DOHH2 (cell line): ENCODE measurements around the gene PHKA2.

ENCODE experiments used
- H3F3A ChIP-seq: fragments of 200-600 bp; sonication (generic), shearing (Covaris generic); 2 replicates; pipeline ENCODE4 v1.6.0; 2016; ENCODE audit warnings: antibody characterized with exemption, mild to moderate bottlenecking; ENCODE audit not compliant: control insufficient read depth, insufficient read depth
- H3K27ac ChIP-seq: fragments of 200-600 bp; sonication (generic); 2 replicates; pipeline ENCODE4 v1.5.1; 2014; ENCODE audit warnings: low read depth, mild to moderate bottlenecking, low read length, moderate library complexity
- H3K27me3 ChIP-seq: fragments of 200-600 bp; sonication (generic); 2 replicates; pipeline ENCODE4 v1.6.1; 2014; ENCODE audit warnings: mild to moderate bottlenecking, low read length, mixed read lengths; ENCODE audit not compliant: control insufficient read depth
- H3K36me3 ChIP-seq: fragments of 200-600 bp; sonication (generic); 2 replicates; pipeline ENCODE4 v1.6.1; 2014; ENCODE audit warnings: mild to moderate bottlenecking, low read length, moderate library complexity, mixed read lengths; ENCODE audit not compliant: control insufficient read depth
- H3K4me1 ChIP-seq: fragments of 200-600 bp; sonication (generic); 2 replicates; pipeline ENCODE4 v1.6.1; 2014; ENCODE audit warnings: mild to moderate bottlenecking, low read length, mixed read lengths; ENCODE audit not compliant: control insufficient read depth
- H3K4me2 ChIP-seq: fragments of 200-600 bp; sonication (generic); 2 replicates; pipeline ENCODE4 v1.6.0; 2014; ENCODE audit warnings: mild to moderate bottlenecking, low read length, moderate library complexity
- H3K4me3 ChIP-seq: fragments of 200-600 bp; sonication (generic); 2 replicates; pipeline ENCODE4 v1.5.1; 2014; ENCODE audit warnings: mild to moderate bottlenecking, low read length, mixed read lengths
- H3K79me2 ChIP-seq: fragments of 200-600 bp; sonication (generic); 2 replicates; pipeline ENCODE4 v1.6.1; 2014; ENCODE audit warnings: mild to moderate bottlenecking, low read length, mixed read lengths; ENCODE audit not compliant: control insufficient read depth
- H3K9me2 ChIP-seq: fragments of 200-600 bp; sonication (generic); replicated peaks from 2 replicates; pipeline ENCODE4 v1.6.1; 2014; ENCODE audit warnings: mild to moderate bottlenecking, low read length, mixed read lengths; ENCODE audit not compliant: control insufficient read depth
- H3K9me3 ChIP-seq: fragments of 200-600 bp; sonication (generic); 2 replicates; pipeline ENCODE4 v1.6.1; 2014; ENCODE audit warnings: antibody characterized with exemption, low read length, mixed read lengths; ENCODE audit not compliant: control insufficient read depth, insufficient read depth
- H4K20me1 ChIP-seq: fragments of 200-600 bp; sonication (generic); 2 replicates; pipeline ENCODE4 v1.6.0; 2014; ENCODE audit warnings: low read depth, mild to moderate bottlenecking, antibody characterized with exemption, low read length, moderate library complexity; ENCODE audit not compliant: control insufficient read depth, insufficient read depth
- EZH2phosphoT487 ChIP-seq: fragments of 200-600 bp; sonication (generic); IDR thresholded peaks from 2 replicates; pipeline ENCODE4 v1.6.1; 2017; ENCODE audit warnings: borderline replicate concordance, mild to moderate bottlenecking, antibody characterized with exemption, low read length, moderate library complexity, mixed read lengths
- TF ChIP-seq, protein P1 (sequence below): fragments of 200-600 bp; sonication (generic); IDR thresholded peaks from one replicate; pipeline ENCODE4 v1.5.1; 2014; ENCODE audit warnings: antibody characterized with exemption, mild to moderate bottlenecking, low read depth, low read length; ENCODE audit not compliant: poor library complexity, severe bottlenecking

PHKA2 gene

DNA sequence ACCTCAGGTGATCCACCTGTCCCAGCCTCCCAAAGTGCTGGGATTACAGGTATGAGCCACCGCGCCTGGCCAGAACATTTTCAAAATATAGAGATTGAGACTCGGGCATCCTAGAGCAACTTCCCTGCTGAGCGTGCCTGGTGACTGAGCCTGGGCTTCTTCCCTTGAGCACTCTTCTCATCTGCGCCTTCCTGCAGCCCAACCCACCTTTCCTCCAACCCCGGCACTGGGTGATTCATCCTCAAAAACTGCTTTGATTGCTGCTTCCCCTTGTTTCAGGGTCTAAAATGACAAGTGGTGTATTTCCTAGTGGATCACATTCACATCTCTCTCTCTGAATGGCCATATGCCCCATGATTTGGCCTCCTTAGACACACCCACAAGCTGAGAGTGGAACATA, 37.8 kb downstream of the PHKA2 start:
- Histone ChIP-seq H3K4me2 (no peak overlapping the region), H3K27ac (no peak overlapping the region)
- TF ChIP-seq EZH2phosphoT487: no peak
- TF ChIP-seq, protein P1, sequence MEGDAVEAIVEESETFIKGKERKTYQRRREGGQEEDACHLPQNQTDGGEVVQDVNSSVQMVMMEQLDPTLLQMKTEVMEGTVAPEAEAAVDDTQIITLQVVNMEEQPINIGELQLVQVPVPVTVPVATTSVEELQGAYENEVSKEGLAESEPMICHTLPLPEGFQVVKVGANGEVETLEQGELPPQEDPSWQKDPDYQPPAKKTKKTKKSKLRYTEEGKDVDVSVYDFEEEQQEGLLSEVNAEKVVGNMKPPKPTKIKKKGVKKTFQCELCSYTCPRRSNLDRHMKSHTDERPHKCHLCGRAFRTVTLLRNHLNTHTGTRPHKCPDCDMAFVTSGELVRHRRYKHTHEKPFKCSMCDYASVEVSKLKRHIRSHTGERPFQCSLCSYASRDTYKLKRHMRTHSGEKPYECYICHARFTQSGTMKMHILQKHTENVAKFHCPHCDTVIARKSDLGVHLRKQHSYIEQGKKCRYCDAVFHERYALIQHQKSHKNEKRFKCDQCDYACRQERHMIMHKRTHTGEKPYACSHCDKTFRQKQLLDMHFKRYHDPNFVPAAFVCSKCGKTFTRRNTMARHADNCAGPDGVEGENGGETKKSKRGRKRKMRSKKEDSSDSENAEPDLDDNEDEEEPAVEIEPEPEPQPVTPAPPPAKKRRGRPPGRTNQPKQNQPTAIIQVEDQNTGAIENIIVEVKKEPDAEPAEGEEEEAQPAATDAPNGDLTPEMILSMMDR: no peak

DNA sequence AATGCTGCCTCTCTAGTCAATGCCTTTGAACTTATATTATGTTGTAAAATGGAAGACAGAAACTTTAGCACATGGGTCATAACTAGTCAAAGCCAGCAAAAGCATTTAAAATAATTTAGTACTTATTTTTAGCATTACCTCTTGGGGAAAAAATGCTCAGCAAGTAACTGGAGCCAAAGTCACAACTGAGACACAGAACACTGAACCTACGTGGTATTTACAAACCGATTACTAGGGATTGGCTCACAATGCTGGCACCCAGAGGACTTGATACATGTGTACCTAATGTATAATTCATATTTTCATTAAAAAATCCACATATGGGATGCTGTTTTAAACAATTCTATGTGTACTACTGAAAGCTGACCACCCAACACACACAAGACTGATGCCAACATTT, 38.4 kb downstream of the PHKA2 start:
- no peaks in the 10 kb centered on the region for H3F3A ChIP-seq
- no peaks in the 10 kb centered on the region for H4K20me1 ChIP-seq
- H3K4me1 ChIP-seq: no peaks in the 10 kb centered on the region
- 0 out of 2 replicates have a peak, but pooled peaks cover 2% of the 10 kb centered on the region for H3K36me3 ChIP-seq
- no peak overlapping the region for H3K4me3 ChIP-seq
- no peak overlapping the region for H3K27ac ChIP-seq
- H3K4me2 ChIP-seq: no peak overlapping the region
- no peaks in the 10 kb centered on the region for H3K79me2 ChIP-seq
- no peaks in the 10 kb centered on the region for H3K9me2 ChIP-seq
- no peaks in the 10 kb centered on the region for H3K9me3 ChIP-seq
- no peaks in the 10 kb centered on the region for H3K27me3 ChIP-seq
- TF ChIP-seq, protein P1: no peak
- no peak for TF ChIP-seq EZH2phosphoT487

More for the DNA sequence above, 37.8 kb downstream of the PHKA2 start:
- H3K9me2 ChIP-seq: no peaks in the 10 kb centered on the region
- H3K36me3 ChIP-seq: 0 out of 2 replicates have a peak, but pooled peaks cover 2% of the 10 kb centered on the region
- H3F3A ChIP-seq: no peaks in the 10 kb centered on the region
- no peaks in the 10 kb centered on the region for H4K20me1 ChIP-seq
- no peaks in the 10 kb centered on the region for H3K27me3 ChIP-seq
- H3K4me3 ChIP-seq: no peak overlapping the region
- no peaks in the 10 kb centered on the region for H3K4me1 ChIP-seq
- no peaks in the 10 kb centered on the region for H3K9me3 ChIP-seq
- no peaks in the 10 kb centered on the region for H3K79me2 ChIP-seq

DNA sequence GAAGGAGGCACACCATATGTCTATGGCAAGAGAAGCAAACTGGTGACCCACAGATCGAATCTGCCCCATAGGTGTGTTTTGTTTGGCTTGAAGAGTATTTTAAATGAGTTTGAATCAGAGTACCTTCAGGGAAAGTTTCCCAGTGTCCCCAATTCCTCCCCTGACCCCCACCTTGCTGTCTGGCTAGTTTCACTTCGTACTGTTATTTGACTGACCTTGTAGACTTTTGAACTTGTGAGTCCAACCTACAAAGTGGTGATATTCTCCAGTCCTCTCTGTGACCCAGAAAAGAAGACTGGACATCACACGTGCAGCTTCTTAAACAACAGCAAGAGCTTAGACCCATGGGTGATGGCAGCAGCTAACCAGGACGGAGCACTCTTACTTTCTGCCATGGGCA, 39.4 kb downstream of the PHKA2 start:
- H3K27me3 ChIP-seq: no peaks in the 10 kb centered on the region
- 0 out of 2 replicates have a peak, but pooled peaks cover 2% of the 10 kb centered on the region for H3K36me3 ChIP-seq
- H4K20me1 ChIP-seq: no peaks in the 10 kb centered on the region
- H3K9me2 ChIP-seq: no peaks in the 10 kb centered on the region
- H3K27ac ChIP-seq: no peak overlapping the region
- no peaks in the 10 kb centered on the region for H3K4me1 ChIP-seq
- H3K4me2 ChIP-seq: no peak overlapping the region
- TF ChIP-seq EZH2phosphoT487: no peak
- TF ChIP-seq, protein P1: no peak
- H3K9me3 ChIP-seq: no peaks in the 10 kb centered on the region
- no peak overlapping the region for H3K4me3 ChIP-seq
- no peaks in the 10 kb centered on the region for H3K79me2 ChIP-seq
- H3F3A ChIP-seq: no peaks in the 10 kb centered on the region
